GM18907 (cell line): Measurements from ENCODE around the gene ARHGAP32.

Experiments used
- ATAC-seq: cut with Tn5 transposase; IDR thresholded peaks from one replicate; pipeline ENCODE4 v1.9.1; 2021; ENCODE audit warnings: mild to moderate bottlenecking, moderate library complexity; ENCODE audit not compliant: unreplicated experiment

The ARHGAP32 gene

GRCh38 chr11:129117595-129118350 lies 74.4 kb downstream of the ARHGAP32 start:
- peak; percentile 76 for ATAC-seq

- ATAC-seq: no peak
Measured at GRCh38 chr11:129115652-129116586, 76.2 kb downstream of the ARHGAP32 start.

- ATAC-seq: no peak
Measured at GRCh38 chr11:129109701-129110100, 82.4 kb downstream of the ARHGAP32 start.

GRCh38 chr11:129106788-129107187 lies 85.3 kb downstream of the ARHGAP32 start:
- ATAC-seq: no peak

GRCh38 chr11:129102756-129103155 lies 89.4 kb downstream of the ARHGAP32 start:
- ATAC-seq: no peak

GRCh38 chr11:129102225-129102624 lies 89.9 kb downstream of the ARHGAP32 start:
- no peak for ATAC-seq

- ATAC-seq: no peak
Measured at GRCh38 chr11:129093283-129093682, 98.8 kb downstream of the ARHGAP32 start.

GRCh38 chr11:129090056-129090455 lies 102.1 kb downstream of the ARHGAP32 start:
- ATAC-seq: no peak

GRCh38 chr11:129089279-129089678 lies 102.8 kb downstream of the ARHGAP32 start:
- ATAC-seq: no peak

- ATAC-seq: no peak
Measured at GRCh38 chr11:129086976-129087375, 105.1 kb downstream of the ARHGAP32 start.

GRCh38 chr11:129077191-129077590 lies 114.9 kb downstream of the ARHGAP32 start:
- ATAC-seq: no peak

GRCh38 chr11:129075757-129076156 lies 116.4 kb downstream of the ARHGAP32 start:
- no peak for ATAC-seq

GRCh38 chr11:129067454-129067853 lies 124.7 kb downstream of the ARHGAP32 start:
- ATAC-seq: no peak

GRCh38 chr11:129066229-129066628 lies 125.9 kb downstream of the ARHGAP32 start:
- no peak for ATAC-seq

- no peak for ATAC-seq
Measured at GRCh38 chr11:129063118-129063517, 129.0 kb downstream of the ARHGAP32 start.

GRCh38 chr11:129061492-129062230 lies 130.5 kb downstream of the ARHGAP32 start:
- ATAC-seq: no peak

GRCh38 chr11:129056916-129057315 lies 135.2 kb downstream of the ARHGAP32 start:
- ATAC-seq: no peak

GRCh38 chr11:129055196-129055595 lies 136.9 kb downstream of the ARHGAP32 start:
- no peak for ATAC-seq

GRCh38 chr11:129048911-129049310 lies 143.2 kb downstream of the ARHGAP32 start:
- no peak for ATAC-seq

GRCh38 chr11:129045150-129045549 lies 147.0 kb downstream of the ARHGAP32 start:
- no peak for ATAC-seq

GRCh38 chr11:129042503-129042902 lies 149.6 kb downstream of the ARHGAP32 start:
- no peak for ATAC-seq
